Measurements from ENCODE around the gene ARV1.

DNA sequence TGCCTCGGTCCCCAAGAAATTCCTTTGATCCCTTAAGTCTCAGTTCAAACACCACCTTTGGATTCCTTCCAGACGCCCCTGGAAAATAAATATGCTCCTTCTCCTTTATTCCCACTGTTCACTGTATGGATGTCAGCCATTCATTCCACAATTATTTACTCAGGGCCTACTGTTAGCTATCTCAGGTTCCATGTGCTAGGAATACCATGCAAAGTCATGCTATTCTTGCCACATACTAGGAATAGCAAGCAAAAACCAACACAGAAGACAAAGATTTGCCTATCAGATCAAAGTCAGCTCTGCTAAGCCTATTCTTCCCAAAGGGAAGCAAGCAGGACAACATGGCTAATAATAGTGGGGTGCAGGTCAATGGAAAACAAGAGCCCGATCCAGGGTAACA, 30.0 kb upstream of the ARV1 start:
- TF ChIP-seq EZH2 (IDR thresholded peaks at IDR 0.05; ENCODE audit: low read depth, unreplicated experiment) = no peak
- TF ChIP-seq, protein P1, sequence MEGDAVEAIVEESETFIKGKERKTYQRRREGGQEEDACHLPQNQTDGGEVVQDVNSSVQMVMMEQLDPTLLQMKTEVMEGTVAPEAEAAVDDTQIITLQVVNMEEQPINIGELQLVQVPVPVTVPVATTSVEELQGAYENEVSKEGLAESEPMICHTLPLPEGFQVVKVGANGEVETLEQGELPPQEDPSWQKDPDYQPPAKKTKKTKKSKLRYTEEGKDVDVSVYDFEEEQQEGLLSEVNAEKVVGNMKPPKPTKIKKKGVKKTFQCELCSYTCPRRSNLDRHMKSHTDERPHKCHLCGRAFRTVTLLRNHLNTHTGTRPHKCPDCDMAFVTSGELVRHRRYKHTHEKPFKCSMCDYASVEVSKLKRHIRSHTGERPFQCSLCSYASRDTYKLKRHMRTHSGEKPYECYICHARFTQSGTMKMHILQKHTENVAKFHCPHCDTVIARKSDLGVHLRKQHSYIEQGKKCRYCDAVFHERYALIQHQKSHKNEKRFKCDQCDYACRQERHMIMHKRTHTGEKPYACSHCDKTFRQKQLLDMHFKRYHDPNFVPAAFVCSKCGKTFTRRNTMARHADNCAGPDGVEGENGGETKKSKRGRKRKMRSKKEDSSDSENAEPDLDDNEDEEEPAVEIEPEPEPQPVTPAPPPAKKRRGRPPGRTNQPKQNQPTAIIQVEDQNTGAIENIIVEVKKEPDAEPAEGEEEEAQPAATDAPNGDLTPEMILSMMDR (conservative IDR thresholded peaks at IDR 0.05; ENCODE audit: low read depth in 2 of 2) = no peak
- no peak for TF ChIP-seq ZNF331 (CRISPR knock-in tag; IDR thresholded peaks at IDR 0.05; ENCODE audit: low read depth)
- TF ChIP-seq EZH2phosphoT487 (IDR thresholded peaks at IDR 0.05; ENCODE audit: unreplicated experiment) = no peak
- no peak for TF ChIP-seq STAT1 (IDR thresholded peaks at IDR 0.05; ENCODE audit: unreplicated experiment)
- TF ChIP-seq, protein P2, sequence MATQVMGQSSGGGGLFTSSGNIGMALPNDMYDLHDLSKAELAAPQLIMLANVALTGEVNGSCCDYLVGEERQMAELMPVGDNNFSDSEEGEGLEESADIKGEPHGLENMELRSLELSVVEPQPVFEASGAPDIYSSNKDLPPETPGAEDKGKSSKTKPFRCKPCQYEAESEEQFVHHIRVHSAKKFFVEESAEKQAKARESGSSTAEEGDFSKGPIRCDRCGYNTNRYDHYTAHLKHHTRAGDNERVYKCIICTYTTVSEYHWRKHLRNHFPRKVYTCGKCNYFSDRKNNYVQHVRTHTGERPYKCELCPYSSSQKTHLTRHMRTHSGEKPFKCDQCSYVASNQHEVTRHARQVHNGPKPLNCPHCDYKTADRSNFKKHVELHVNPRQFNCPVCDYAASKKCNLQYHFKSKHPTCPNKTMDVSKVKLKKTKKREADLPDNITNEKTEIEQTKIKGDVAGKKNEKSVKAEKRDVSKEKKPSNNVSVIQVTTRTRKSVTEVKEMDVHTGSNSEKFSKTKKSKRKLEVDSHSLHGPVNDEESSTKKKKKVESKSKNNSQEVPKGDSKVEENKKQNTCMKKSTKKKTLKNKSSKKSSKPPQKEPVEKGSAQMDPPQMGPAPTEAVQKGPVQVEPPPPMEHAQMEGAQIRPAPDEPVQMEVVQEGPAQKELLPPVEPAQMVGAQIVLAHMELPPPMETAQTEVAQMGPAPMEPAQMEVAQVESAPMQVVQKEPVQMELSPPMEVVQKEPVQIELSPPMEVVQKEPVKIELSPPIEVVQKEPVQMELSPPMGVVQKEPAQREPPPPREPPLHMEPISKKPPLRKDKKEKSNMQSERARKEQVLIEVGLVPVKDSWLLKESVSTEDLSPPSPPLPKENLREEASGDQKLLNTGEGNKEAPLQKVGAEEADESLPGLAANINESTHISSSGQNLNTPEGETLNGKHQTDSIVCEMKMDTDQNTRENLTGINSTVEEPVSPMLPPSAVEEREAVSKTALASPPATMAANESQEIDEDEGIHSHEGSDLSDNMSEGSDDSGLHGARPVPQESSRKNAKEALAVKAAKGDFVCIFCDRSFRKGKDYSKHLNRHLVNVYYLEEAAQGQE (IDR thresholded peaks at IDR 0.05; ENCODE audit: unreplicated experiment) = no peak
- TF ChIP-seq JUNB (IDR thresholded peaks at IDR 0.05; ENCODE audit: unreplicated experiment) = no peak
- TF ChIP-seq CREB1 (CRISPR knock-in tag; IDR thresholded peaks at IDR 0.05; ENCODE audit: low read depth) = no peak
- no peak for TF ChIP-seq POLR2AphosphoS5 (IDR thresholded peaks at IDR 0.05; ENCODE audit: low read depth)
- TF ChIP-seq, protein P3, sequence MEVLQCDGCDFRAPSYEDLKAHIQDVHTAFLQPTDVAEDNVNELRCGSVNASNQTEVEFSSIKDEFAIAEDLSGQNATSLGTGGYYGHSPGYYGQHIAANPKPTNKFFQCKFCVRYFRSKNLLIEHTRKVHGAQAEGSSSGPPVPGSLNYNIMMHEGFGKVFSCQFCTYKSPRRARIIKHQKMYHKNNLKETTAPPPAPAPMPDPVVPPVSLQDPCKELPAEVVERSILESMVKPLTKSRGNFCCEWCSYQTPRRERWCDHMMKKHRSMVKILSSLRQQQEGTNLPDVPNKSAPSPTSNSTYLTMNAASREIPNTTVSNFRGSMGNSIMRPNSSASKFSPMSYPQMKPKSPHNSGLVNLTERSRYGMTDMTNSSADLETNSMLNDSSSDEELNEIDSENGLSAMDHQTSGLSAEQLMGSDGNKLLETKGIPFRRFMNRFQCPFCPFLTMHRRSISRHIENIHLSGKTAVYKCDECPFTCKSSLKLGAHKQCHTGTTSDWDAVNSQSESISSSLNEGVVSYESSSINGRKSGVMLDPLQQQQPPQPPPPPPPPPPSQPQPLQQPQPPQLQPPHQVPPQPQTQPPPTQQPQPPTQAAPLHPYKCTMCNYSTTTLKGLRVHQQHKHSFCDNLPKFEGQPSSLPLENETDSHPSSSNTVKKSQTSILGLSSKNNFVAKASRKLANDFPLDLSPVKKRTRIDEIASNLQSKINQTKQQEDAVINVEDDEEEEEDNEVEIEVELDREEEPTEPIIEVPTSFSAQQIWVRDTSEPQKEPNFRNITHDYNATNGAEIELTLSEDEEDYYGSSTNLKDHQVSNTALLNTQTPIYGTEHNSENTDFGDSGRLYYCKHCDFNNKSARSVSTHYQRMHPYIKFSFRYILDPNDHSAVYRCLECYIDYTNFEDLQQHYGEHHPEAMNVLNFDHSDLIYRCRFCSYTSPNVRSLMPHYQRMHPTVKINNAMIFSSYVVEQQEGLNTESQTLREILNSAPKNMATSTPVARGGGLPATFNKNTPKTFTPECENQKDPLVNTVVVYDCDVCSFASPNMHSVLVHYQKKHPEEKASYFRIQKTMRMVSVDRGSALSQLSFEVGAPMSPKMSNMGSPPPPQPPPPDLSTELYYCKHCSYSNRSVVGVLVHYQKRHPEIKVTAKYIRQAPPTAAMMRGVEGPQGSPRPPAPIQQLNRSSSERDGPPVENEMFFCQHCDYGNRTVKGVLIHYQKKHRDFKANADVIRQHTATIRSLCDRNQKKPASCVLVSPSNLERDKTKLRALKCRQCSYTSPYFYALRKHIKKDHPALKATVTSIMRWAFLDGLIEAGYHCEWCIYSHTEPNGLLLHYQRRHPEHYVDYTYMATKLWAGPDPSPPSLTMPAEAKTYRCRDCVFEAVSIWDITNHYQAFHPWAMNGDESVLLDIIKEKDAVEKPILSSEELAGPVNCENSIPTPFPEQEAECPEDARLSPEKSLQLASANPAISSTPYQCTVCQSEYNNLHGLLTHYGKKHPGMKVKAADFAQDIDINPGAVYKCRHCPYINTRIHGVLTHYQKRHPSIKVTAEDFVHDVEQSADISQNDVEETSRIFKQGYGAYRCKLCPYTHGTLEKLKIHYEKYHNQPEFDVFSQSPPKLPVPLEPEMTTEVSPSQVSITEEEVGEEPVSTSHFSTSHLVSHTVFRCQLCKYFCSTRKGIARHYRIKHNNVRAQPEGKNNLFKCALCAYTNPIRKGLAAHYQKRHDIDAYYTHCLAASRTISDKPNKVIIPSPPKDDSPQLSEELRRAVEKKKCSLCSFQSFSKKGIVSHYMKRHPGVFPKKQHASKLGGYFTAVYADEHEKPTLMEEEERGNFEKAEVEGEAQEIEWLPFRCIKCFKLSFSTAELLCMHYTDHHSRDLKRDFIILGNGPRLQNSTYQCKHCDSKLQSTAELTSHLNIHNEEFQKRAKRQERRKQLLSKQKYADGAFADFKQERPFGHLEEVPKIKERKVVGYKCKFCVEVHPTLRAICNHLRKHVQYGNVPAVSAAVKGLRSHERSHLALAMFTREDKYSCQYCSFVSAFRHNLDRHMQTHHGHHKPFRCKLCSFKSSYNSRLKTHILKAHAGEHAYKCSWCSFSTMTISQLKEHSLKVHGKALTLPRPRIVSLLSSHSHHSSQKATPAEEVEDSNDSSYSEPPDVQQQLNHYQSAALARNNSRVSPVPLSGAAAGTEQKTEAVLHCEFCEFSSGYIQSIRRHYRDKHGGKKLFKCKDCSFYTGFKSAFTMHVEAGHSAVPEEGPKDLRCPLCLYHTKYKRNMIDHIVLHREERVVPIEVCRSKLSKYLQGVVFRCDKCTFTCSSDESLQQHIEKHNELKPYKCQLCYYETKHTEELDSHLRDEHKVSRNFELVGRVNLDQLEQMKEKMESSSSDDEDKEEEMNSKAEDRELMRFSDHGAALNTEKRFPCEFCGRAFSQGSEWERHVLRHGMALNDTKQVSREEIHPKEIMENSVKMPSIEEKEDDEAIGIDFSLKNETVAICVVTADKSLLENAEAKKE (CRISPR knock-in tag; IDR thresholded peaks at IDR 0.05) = no peak
- no peak for TF ChIP-seq NANOG (IDR thresholded peaks at IDR 0.05; ENCODE audit: borderline replicate concordance)
- no peak for TF ChIP-seq ZNF114 (CRISPR knock-in tag; IDR thresholded peaks at IDR 0.05)
- TF ChIP-seq, protein P4, sequence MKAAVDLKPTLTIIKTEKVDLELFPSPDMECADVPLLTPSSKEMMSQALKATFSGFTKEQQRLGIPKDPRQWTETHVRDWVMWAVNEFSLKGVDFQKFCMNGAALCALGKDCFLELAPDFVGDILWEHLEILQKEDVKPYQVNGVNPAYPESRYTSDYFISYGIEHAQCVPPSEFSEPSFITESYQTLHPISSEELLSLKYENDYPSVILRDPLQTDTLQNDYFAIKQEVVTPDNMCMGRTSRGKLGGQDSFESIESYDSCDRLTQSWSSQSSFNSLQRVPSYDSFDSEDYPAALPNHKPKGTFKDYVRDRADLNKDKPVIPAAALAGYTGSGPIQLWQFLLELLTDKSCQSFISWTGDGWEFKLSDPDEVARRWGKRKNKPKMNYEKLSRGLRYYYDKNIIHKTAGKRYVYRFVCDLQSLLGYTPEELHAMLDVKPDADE (IDR thresholded peaks at IDR 0.05) = no peak

Measured in GM23338 (cell line).